Measurements from ENCODE around the gene CHCHD2.
A peak's percentile ranks its signal among the peaks of the same experiment; 100 is the strongest.

DNA sequence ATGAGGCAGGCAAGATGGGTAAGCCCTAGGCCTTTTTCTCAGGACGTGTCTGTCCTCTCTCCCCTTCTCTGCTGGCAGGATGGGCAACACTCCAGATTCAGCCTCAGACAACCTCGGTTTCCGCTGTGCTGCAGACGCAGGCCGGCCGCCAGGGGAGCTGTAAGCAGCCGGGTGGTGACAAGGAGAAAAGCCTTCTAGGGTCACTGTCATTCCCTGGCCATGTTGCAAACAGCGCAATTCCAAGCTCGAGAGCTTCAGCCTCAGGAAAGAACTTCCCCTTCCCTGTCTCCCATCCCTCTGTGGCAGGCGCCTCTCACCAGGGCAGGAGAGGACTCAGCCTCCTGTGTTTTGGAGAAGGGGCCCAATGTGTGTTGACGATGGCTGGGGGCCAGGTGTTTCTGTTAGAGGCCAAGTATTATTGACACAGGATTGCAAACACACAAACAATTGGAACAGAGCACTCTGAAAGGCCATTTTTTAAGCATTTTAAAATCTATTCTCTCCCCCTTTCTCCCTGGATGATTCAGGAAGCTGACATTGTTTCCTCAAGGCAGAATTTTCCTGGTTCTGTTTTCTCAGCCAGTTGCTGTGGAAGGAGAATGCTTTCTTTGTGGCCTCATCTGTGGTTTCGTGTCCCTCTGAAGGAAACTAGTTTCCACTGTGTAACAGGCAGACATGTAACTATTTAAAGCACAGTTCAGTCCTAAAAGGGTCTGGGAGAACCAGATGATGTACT lies 26.7 kb downstream of the CHCHD2 start:
- TF ChIP-seq CTCF (IDR thresholded peaks at IDR 0.05; ENCODE audit: control extremely low read depth in 1 of 3, insufficient read depth in 1 of 3, low read depth in 1 of 3, low read length in 3 of 3) (peak; percentile 25 to 57 (median 53)), POLR2A (IDR thresholded peaks at IDR 0.05; ENCODE audit: control extremely low read depth in 1 of 2, low read depth in 2 of 2, low read length in 2 of 2) (no peak), SP1 (IDR thresholded peaks at IDR 0.05; ENCODE audit: low read depth, low read length) (no peak), CBX5 (IDR thresholded peaks at IDR 0.05; ENCODE audit: low read depth, low read length) (no peak), ATF2 (IDR thresholded peaks at IDR 0.05; ENCODE audit: low read length) (no peak), EGR1 (IDR thresholded peaks at IDR 0.05; ENCODE audit: borderline replicate concordance, low read depth, low read length) (no peak)

Data from H1 (cell line).